OCI-LY1 (cell line): ENCODE measurements around the gene HENMT1.

Source experiments
- H2AFZ ChIP-seq: fragments of 200-600 bp; sonication (generic), shearing (Covaris generic); 2 replicates; pipeline ENCODE4 v1.6.0; 2014; ENCODE audit warnings: antibody characterized with exemption, mild to moderate bottlenecking, low read length
- H3F3A ChIP-seq: fragments of 200-600 bp; sonication (generic), shearing (Covaris generic); 2 replicates; pipeline ENCODE4 v1.6.0; 2014; ENCODE audit warnings: mild to moderate bottlenecking, antibody characterized with exemption, low read length, moderate library complexity; ENCODE audit not compliant: insufficient read depth
- H3K27ac ChIP-seq: fragments of 200-600 bp; sonication (generic); 2 replicates; pipeline ENCODE4 v1.5.1; 2014; ENCODE audit warnings: low read length, mixed run types, mild to moderate bottlenecking, low read depth; ENCODE audit not compliant: poor library complexity, severe bottlenecking
- H3K27me3 ChIP-seq: fragments of 200-600 bp; sonication (generic); 2 replicates; pipeline ENCODE4 v1.6.0; 2014; ENCODE audit warnings: antibody characterized with exemption, mild to moderate bottlenecking, low read length, moderate library complexity; ENCODE audit not compliant: insufficient read depth
- H3K36me3 ChIP-seq: fragments of 200-600 bp; sonication (generic); 2 replicates; pipeline ENCODE4 v1.6.1; 2014; ENCODE audit warnings: mild to moderate bottlenecking, antibody characterized with exemption, low read length, moderate library complexity, mixed read lengths; ENCODE audit not compliant: insufficient read depth
- H3K4me1 ChIP-seq: fragments of 200-600 bp; sonication (generic); 2 replicates; pipeline ENCODE4 v1.5.1; 2014; ENCODE audit warnings: mild to moderate bottlenecking, low read length, moderate library complexity; ENCODE audit not compliant: insufficient read depth, severe bottlenecking
- H3K4me2 ChIP-seq: fragments of 200-600 bp; sonication (generic), shearing (Covaris generic); 2 replicates; pipeline ENCODE4 v1.6.1; 2014; ENCODE audit warnings: low read length
- H3K4me3 ChIP-seq: fragments of 200-600 bp; sonication (generic); 2 replicates; pipeline ENCODE4 v1.5.1; 2014; ENCODE audit warnings: low read length, low read depth, mild to moderate bottlenecking, mixed read lengths; ENCODE audit not compliant: poor library complexity, severe bottlenecking
- H3K79me2 ChIP-seq: fragments of 200-600 bp; shearing (Covaris generic); 2 replicates; pipeline ENCODE4 v1.6.1; 2016; ENCODE audit warnings: mixed run types, low read length, mixed read lengths; ENCODE audit not compliant: insufficient read depth
- H3K9ac ChIP-seq: fragments of 200-600 bp; sonication (generic), shearing (Covaris generic); 2 replicates; pipeline ENCODE4 v1.6.1; 2014; ENCODE audit warnings: mild to moderate bottlenecking, low read length, mixed read lengths
- H3K9me2 ChIP-seq: fragments of 200-600 bp; sonication (generic), shearing (Covaris generic); 2 replicates; pipeline ENCODE4 v1.6.1; 2014; ENCODE audit warnings: low read depth, mild to moderate bottlenecking, low read length, mixed read lengths
- H3K9me3 ChIP-seq: fragments of 200-600 bp; shearing (Covaris generic); 2 replicates; pipeline ENCODE4 v1.6.1; 2014; ENCODE audit warnings: low read length, mixed read lengths
- H4K20me1 ChIP-seq: fragments of 200-600 bp; sonication (generic), shearing (Covaris generic); 2 replicates; pipeline ENCODE4 v1.6.0; 2016; ENCODE audit warnings: mild to moderate bottlenecking, low read length; ENCODE audit not compliant: insufficient read depth
- CTCF ChIP-seq: fragments of 200-600 bp; sonication (generic), shearing (Covaris generic); IDR thresholded peaks from 2 replicates; pipeline ENCODE4 v1.5.1; 2017; ENCODE audit warnings: mild to moderate bottlenecking, antibody characterized with exemption, low read length, moderate library complexity, mixed read lengths
- EZH2 ChIP-seq: fragments of 200-600 bp; sonication (generic), shearing (Covaris generic); IDR thresholded peaks from 2 replicates; pipeline ENCODE4 v1.8.0; 2017; ENCODE audit warnings: borderline replicate concordance, mixed run types, mild to moderate bottlenecking, antibody characterized with exemption, low read length, moderate library complexity, mixed read lengths

HENMT1 gene

GRCh38 chr1:108617724-108618056 lies 43.2 kb downstream of the HENMT1 start:
- H3K27me3 ChIP-seq = no peaks in the 10 kb centered on the region
- H3K9me3 ChIP-seq = no peaks in the 10 kb centered on the region
- TF ChIP-seq CTCF (no peak), EZH2 (no peak)
- H4K20me1 ChIP-seq = no peaks in the 10 kb centered on the region
- no peaks in the 10 kb centered on the region for H3K79me2 ChIP-seq
- H3K4me3 ChIP-seq = no peak overlapping the region
- H2AFZ ChIP-seq = no peak overlapping the region
- no peak overlapping the region for H3K27ac ChIP-seq
- H3K4me1 ChIP-seq = no peaks in the 10 kb centered on the region
- no peak overlapping the region for H3K9ac ChIP-seq
- H3F3A ChIP-seq = no peaks in the 10 kb centered on the region
- no peaks in the 10 kb centered on the region for H3K9me2 ChIP-seq
- no peak overlapping the region for H3K4me2 ChIP-seq
- H3K36me3 ChIP-seq = no peaks in the 10 kb centered on the region

- Histone ChIP-seq H3F3A (no peaks in the 10 kb centered on the region), H3K27me3 (no peaks in the 10 kb centered on the region), H3K4me3 (no peak overlapping the region), H3K27ac (no peak overlapping the region), H3K4me2 (no peak overlapping the region), H3K4me1 (no peaks in the 10 kb centered on the region), H3K9ac (no peak overlapping the region), H3K9me2 (no peaks in the 10 kb centered on the region), H3K79me2 (no peaks in the 10 kb centered on the region), H4K20me1 (no peaks in the 10 kb centered on the region), H3K9me3 (no peaks in the 10 kb centered on the region), H2AFZ (no peak overlapping the region), H3K36me3 (no peaks in the 10 kb centered on the region)
- no peak for TF ChIP-seq CTCF
- no peak for TF ChIP-seq EZH2
These were observed 43.7 kb downstream of the HENMT1 start for GRCh38 chr1:108617008-108617723.

GRCh38 chr1:108615544-108615943 lies 45.3 kb downstream of the HENMT1 start:
- Histone ChIP-seq H3K9me2 (no peaks in the 10 kb centered on the region), H4K20me1 (no peaks in the 10 kb centered on the region), H3K9ac (no peak overlapping the region), H3K36me3 (no peaks in the 10 kb centered on the region), H3K4me1 (no peaks in the 10 kb centered on the region), H3K27me3 (no peaks in the 10 kb centered on the region), H3F3A (no peaks in the 10 kb centered on the region), H2AFZ (no peak overlapping the region), H3K79me2 (no peaks in the 10 kb centered on the region), H3K9me3 (no peaks in the 10 kb centered on the region), H3K4me2 (no peak overlapping the region), H3K4me3 (no peak overlapping the region), H3K27ac (no peak overlapping the region)
- TF ChIP-seq CTCF = no peak
- no peak for TF ChIP-seq EZH2
